Gastroesophageal sphincter (tissue), 4 donors: ENCODE data around the gene PHC2. TPM values are rescaled to one million over a fixed set of nuclear protein-coding genes. Genes with fewer than 3 reads are reported as not detected.

Experiments used
- ATAC-seq: fragments of 150-250 bp; one replicate; pipeline ENCODE4 v1.9.1; 2016; ENCODE audit warnings: mild to moderate bottlenecking, moderate library complexity
- H3K27ac ChIP-seq, 4 donors: fragments of 200-600 bp; sonication (generic) in 3 of 4; 1 replicate in 3 of 4; 2 replicates in 1 of 4; pipeline ENCODE4 v1.5.1; 2016 to 2019
- H3K27me3 ChIP-seq: fragments of 200-600 bp; sonication (generic); one replicate; pipeline ENCODE4 v1.5.1; 2019
- H3K36me3 ChIP-seq, 2 donors: fragments of 200-600 bp; sonication (generic); one replicate each; pipeline ENCODE4 v1.5.1; 2019; ENCODE audit warnings: control low read depth in 1 of 2
- H3K4me1 ChIP-seq, 3 donors: fragments of 200-600 bp; sonication (generic); 1 replicate in 2 of 3; 2 replicates in 1 of 3; pipeline ENCODE4 v1.5.1; 2016 to 2019; ENCODE audit warnings: control low read depth in 2 of 3
- H3K4me3 ChIP-seq, 2 donors: fragments of 200-600 bp; sonication (generic); one replicate each; pipeline ENCODE4 v1.5.1; 2019; ENCODE audit warnings: mild to moderate bottlenecking in 1 of 2, moderate library complexity in 1 of 2
- H3K9me3 ChIP-seq, 3 donors: fragments of 200-600 bp; sonication (generic); one replicate each; pipeline ENCODE4 v1.5.1; 2017 to 2019; ENCODE audit warnings: control low read depth in 2 of 3
- EP300 ChIP-seq: sonication (generic); formaldehyde crosslinking; IDR thresholded peaks from one replicate; pipeline ENCODE4 v1.6.1; 2017; ENCODE audit warnings: antibody characterized with exemption, mild to moderate bottlenecking
- POLR2A ChIP-seq, 2 donors: fragments of 450-650 bp; IDR thresholded peaks; one replicate each; pipeline ENCODE4 v1.6.1; 2017; ENCODE audit warnings: antibody characterized with exemption in 2 of 2, mild to moderate bottlenecking in 2 of 2, moderate library complexity in 1 of 2
- POLR2AphosphoS5 ChIP-seq: sonication (generic); formaldehyde crosslinking; IDR thresholded peaks from one replicate; pipeline ENCODE4 v1.6.1; 2017; ENCODE audit warnings: antibody characterized with exemption
- WGBS, 2 donors: methylation state at CpG; one replicate each; pipeline ENCODE4 v1.1.5; 2018; ENCODE audit warnings: low coverage in 1 of 2; 5-methylcytosine and 5-hydroxymethylcytosine counted together
- total RNA-seq, 4 donors: library from RNA; depleted of rRNA; stranded (reverse); fragments of >200 nt; gene quantifications; one replicate each; pipeline ENCODE4 v1.1.0, GENCODE V29; 2016
- TF ChIP-seq, protein P1 (sequence below), 4 experiments: fragments of 200-600 bp in 2 of 4; fragments of 450-650 bp in 2 of 4; sonication (generic) in 1 of 4; IDR thresholded peaks; one replicate each; pipeline ENCODE4 v1.5.1; 2017 to 2019; ENCODE audit warnings: antibody characterized with exemption in 4 of 4, mild to moderate bottlenecking in 2 of 4, moderate library complexity in 2 of 4

Gene PHC2
- total RNA-seq, 4 donors from 2014 or later, result 99.8 to 223 (median 181) TPM

DNA sequence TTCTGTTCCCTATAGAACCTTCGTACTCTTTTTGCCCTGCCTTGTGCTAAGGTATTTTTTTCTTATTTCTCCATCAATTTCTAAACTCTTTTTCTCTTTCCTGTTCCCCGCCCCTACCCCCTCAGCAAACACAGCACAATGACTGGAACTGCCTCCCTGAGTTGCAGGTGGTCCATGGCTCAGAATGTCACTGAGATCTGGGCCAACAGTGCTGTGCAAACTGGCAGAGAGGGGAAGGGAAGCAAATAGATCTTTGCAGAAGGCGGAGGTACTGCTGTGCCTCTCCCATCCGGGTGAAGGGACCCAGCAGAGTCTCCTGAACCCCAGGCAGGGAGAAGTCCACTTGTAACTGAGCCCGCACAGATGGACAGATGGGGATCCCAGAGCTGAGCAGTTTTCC lies 77.4 kb downstream of the PHC2 start:
- no peaks in the 10 kb centered on the region for H3K9me3 ChIP-seq
- H3K27me3 ChIP-seq, result no peaks in the 10 kb centered on the region
- H3K27ac ChIP-seq, result no peak overlapping the region
- TF ChIP-seq, protein P1, sequence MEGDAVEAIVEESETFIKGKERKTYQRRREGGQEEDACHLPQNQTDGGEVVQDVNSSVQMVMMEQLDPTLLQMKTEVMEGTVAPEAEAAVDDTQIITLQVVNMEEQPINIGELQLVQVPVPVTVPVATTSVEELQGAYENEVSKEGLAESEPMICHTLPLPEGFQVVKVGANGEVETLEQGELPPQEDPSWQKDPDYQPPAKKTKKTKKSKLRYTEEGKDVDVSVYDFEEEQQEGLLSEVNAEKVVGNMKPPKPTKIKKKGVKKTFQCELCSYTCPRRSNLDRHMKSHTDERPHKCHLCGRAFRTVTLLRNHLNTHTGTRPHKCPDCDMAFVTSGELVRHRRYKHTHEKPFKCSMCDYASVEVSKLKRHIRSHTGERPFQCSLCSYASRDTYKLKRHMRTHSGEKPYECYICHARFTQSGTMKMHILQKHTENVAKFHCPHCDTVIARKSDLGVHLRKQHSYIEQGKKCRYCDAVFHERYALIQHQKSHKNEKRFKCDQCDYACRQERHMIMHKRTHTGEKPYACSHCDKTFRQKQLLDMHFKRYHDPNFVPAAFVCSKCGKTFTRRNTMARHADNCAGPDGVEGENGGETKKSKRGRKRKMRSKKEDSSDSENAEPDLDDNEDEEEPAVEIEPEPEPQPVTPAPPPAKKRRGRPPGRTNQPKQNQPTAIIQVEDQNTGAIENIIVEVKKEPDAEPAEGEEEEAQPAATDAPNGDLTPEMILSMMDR (IDR thresholded peaks at IDR 0.05), result no peak
- TF ChIP-seq EP300 (no peak), POLR2AphosphoS5 (no peak), POLR2A (IDR thresholded peaks at IDR 0.05) (no peak)
- H3K36me3 ChIP-seq, result peaks cover 0 to 40% of the 10 kb centered on the region in 2 donors
- 89 to 92% methylated on average over 1 to 2 of the region's 5 CpGs for WGBS, 2 donors
- H3K4me1 ChIP-seq, result peaks cover 0 to 18% (median 6%) of the 10 kb centered on the region in 3 donors
- ATAC-seq, result no peak
- H3K4me3 ChIP-seq, result no peak overlapping the region

DNA sequence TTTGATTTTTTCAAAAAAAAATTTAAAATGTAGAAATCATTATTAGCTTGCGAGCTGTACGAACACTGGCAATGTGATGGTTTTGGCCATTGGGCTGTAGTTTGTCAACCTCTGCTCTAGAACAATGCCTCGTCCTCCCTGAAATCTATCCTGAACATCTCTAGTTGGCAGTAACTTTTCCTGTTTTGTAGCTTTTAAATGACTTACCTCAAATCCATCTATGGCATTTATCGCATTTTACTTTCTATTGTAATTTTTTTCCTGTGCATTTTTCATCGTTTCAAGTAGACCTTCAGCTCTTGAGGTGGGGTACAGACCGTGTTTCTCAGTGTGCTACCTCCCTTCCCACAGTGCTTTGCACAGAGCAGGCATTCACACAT lies 79.6 kb downstream of the PHC2 start:
- ATAC-seq, result no peak
- Histone ChIP-seq H3K27ac (no peak overlapping the region), H3K9me3 (no peaks in the 10 kb centered on the region), H3K4me3 (no peak overlapping the region), H3K27me3 (no peaks in the 10 kb centered on the region), H3K4me1 (peaks cover 0 to 34% (median 6%) of the 10 kb centered on the region in 3 donors), H3K36me3 (peaks cover 0 to 29% of the 10 kb centered on the region in 2 donors)
- 87 to 92% methylated on average over 5 to 6 of the region's 6 CpGs for WGBS, 2 donors
- TF ChIP-seq POLR2A (IDR thresholded peaks at IDR 0.05), result no peak
- no peak for TF ChIP-seq EP300
- TF ChIP-seq, protein P1 (IDR thresholded peaks at IDR 0.05), result no peak
- TF ChIP-seq POLR2AphosphoS5, result no peak

DNA sequence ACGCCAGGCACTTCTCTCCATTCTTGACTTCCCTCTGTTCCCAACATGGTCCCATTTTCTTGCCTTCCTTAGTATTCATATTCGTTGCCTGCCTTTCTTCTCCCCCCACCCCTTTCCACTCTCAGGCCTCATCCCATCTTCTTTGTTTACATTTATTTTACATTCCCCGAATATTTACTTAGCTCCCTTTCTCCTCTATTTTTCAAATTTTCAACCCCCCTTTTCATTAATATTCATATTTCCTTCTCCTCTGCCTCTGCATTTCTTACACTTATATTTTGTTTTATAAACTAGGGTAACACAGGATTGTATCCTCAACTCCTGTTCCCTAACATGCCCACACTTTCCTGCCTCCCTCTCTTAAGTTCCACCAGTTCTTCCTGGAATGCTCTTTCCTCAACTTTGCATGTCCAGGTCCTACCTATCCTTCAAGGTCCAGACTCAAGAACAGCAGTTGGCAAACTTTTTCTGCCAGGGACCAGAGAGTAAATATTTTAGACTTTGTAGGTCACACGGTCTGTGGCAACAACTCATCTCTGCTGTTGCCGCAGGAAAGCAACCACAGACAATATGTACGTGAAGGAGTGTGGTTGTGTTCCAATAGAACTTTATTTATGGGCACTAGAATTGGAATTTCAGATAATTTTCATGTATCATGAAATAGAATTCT lies 80.1 kb downstream of the PHC2 start:
- no peaks in the 10 kb centered on the region for H3K9me3 ChIP-seq
- peak overlapping the region; percentile 71 to 96 for H3K4me3 ChIP-seq
- ATAC-seq, result no peak
- H3K4me1 ChIP-seq, result peaks cover 5 to 39% (median 11%) of the 10 kb centered on the region in 3 donors
- TF ChIP-seq, protein P1 (IDR thresholded peaks at IDR 0.05), result no peak
- no peak for TF ChIP-seq POLR2A (IDR thresholded peaks at IDR 0.05)
- TF ChIP-seq POLR2AphosphoS5, result no peak
- no peak for TF ChIP-seq EP300
- H3K27me3 ChIP-seq, result no peaks in the 10 kb centered on the region
- WGBS, 2 donors, result 38 to 42% methylated on average over 5 to 6 of the region's 6 CpGs
- peaks cover 0 to 29% of the 10 kb centered on the region in 2 donors for H3K36me3 ChIP-seq
- peak overlapping the region; percentile 16 to 100 (median 99) for H3K27ac ChIP-seq

DNA sequence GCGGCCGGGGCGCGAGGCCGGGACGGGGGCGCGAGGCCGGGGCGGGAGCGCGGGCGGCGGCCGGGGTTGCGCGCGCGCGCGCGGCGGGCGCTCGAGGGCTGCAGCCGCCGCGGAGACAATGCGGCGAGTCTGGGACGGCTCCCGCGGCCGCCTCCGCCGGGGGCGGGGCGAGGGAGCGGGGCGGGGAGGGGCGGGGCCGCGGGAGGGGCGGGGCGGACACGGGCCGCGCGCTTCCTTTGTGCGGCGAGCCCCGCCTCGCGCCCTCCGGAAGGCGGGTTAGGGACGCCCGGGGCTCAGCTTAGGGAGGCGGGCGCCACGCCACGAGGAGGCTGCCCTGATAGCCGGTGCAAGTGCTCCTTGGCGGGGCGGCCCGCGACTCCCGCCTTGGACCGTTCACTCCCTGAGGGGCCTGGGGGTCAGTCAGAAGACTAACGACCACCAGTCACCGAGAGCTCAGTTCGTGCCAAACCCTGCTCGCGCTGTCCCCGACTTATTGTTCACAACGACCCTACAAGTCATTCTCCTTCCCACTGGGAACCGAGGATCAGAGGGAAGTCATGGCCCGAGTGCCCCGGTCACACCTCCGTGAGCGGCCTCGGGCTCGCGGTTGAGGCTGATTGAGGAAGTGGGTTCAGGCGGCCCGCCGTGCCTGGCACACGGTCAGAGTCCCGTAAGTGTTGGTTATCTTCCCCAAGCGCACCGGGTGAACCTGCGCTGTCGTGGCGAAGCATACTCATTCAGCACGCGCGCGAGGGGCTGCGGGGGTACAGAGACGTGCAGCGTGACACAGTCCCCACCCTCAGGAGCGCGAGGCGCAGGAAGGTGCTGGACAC lies 80.9 kb downstream of the PHC2 start:
- Histone ChIP-seq H3K4me1 (peaks cover 7 to 46% (median 14%) of the 10 kb centered on the region in 3 donors), H3K4me3 (peak overlapping the region; percentile 75 to 96), H3K27me3 (no peaks in the 10 kb centered on the region), H3K9me3 (no peaks in the 10 kb centered on the region), H3K36me3 (peaks cover 0 to 22% of the 10 kb centered on the region in 2 donors), H3K27ac (peak overlapping the region; percentile 16 to 100 (median 99))
- TF ChIP-seq POLR2A (IDR thresholded peaks at IDR 0.05) (peak in 1 of 2 donors; percentile 45), POLR2AphosphoS5 (peak; percentile 56), EP300 (no peak)
- TF ChIP-seq, protein P1 (IDR thresholded peaks at IDR 0.05), result no peak
- peak; percentile 90 for ATAC-seq
- 0% methylated on average over 3 to 13 of the region's 104 CpGs for WGBS, 2 donors
